H1 (cell line): ENCODE data around the gene ABCB11. TPM values are rescaled to one million over a fixed set of nuclear protein-coding genes. Genes with fewer than 3 reads are reported as not detected.

Source experiments
- EP300 ChIP-seq, 2 experiments: IDR thresholded peaks; 1 replicate in 1 of 2; 2 replicates in 1 of 2; pipeline ENCODE4 v1.6.1; 2011 to 2012; ENCODE audit warnings: low read depth in 2 of 2, low read length in 2 of 2, mild to moderate bottlenecking in 2 of 2, borderline replicate concordance in 1 of 2, inconsistent platforms in 1 of 2, moderate library complexity in 1 of 2
- NANOG ChIP-seq: IDR thresholded peaks from 2 replicates; pipeline ENCODE4 v1.6.1; 2011; ENCODE audit warnings: low read length, low read depth, mild to moderate bottlenecking, inconsistent platforms; ENCODE audit not compliant: insufficient read depth, poor library complexity, severe bottlenecking
- RNF2 ChIP-seq: fragments of 200-900, 300-1000 bp; sonication (generic); IDR thresholded peaks from 2 replicates; pipeline ENCODE4 v1.7.1; 2016; ENCODE audit warnings: borderline replicate concordance, low read depth, mild to moderate bottlenecking, antibody characterized with exemption, low read length; ENCODE audit not compliant: poor library complexity, severe bottlenecking; ENCODE audit errors: missing control alignments
- SAP30 ChIP-seq: fragments of 300-600 bp; sonication (generic); IDR thresholded peaks from 2 replicates; pipeline ENCODE4 v1.7.1; 2012; ENCODE audit warnings: low read length, moderate library complexity, mild to moderate bottlenecking, inconsistent platforms; ENCODE audit not compliant: insufficient read depth, insufficient replicate concordance
- YY1 ChIP-seq: IDR thresholded peaks from 2 replicates; pipeline ENCODE4 v1.6.1; 2011; ENCODE audit warnings: low read depth, mild to moderate bottlenecking, low read length
- polyA plus RNA-seq, 7 experiments: library from polyadenylated mRNA; depleted of rRNA in 3 of 7; stranded (reverse) in 5 of 7; unstranded in 2 of 7; fragments of >200 nt in 5 of 7; fragments of 200-250 nt in 2 of 7; gene quantifications; 1 replicate in 5 of 7; 2 replicates in 1 of 7; 4 replicates in 1 of 7; pipeline versions ENCODE4 v1.2.1 to v1.2.3, GENCODE V29; 2011 to 2013; ENCODE audit warnings: missing spikeins in 2 of 7, mixed read lengths in 2 of 7
- total RNA-seq: library from RNA; stranded (reverse); fragmentation: NEBNext Ultra II Directional; extraction: Animal tissue kit (Norgen Biotek cat#: 25700); gene quantifications from 2 replicates; pipeline ENCODE4 v1.2.1, GENCODE V29; 2021

The ABCB11 gene
- total and polyA plus RNA-seq, 2 of the 8 experiments (the other 6 are each of a cell fraction or from before 2014, with no cell fraction given): not detected

GRCh38 chr2:169077674-169078240 is 46.6 kb upstream of the ABCB11 start (continued):
- TF ChIP-seq RNF2: no peak
- TF ChIP-seq YY1: no peak
- no peak for TF ChIP-seq NANOG
- no peak for TF ChIP-seq EP300 (IDR thresholded peaks at IDR 0.05; ENCODE audit: borderline replicate concordance in 1 of 2, low read depth in 2 of 2, low read length in 2 of 2)
- no peak for TF ChIP-seq SAP30
- TF ChIP-seq, all 59 proteins: peak for 0
